HepG2 (cell line): Measurements from ENCODE around the gene NFKB2. TPM values are rescaled to one million over a fixed set of nuclear protein-coding genes. Genes with fewer than 3 reads are reported as not detected.

Experiments used
- ELF1 ChIP-seq: sonication (generic); formaldehyde crosslinking; IDR thresholded peaks from 2 replicates; pipeline ENCODE4 v1.4.0; 2020; ENCODE audit warnings: missing genetic modification reagents
- HHEX ChIP-seq: IDR thresholded peaks from 2 replicates; pipeline ENCODE4 v1.6.1; 2016; ENCODE audit warnings: control low read depth
- HNRNPH1 ChIP-seq: fragments of 200-400 bp; formaldehyde crosslinking; optimal IDR thresholded peaks from 2 replicates; pipeline ENCODE3; 2017; ENCODE audit warnings: mild to moderate bottlenecking, low read depth, low read length
- MIER3 ChIP-seq: IDR thresholded peaks from 2 replicates; pipeline ENCODE4 v1.6.1; 2016; ENCODE audit warnings: missing compliant biosample characterization, borderline replicate concordance
- NFKBIZ ChIP-seq: IDR thresholded peaks from 2 replicates; pipeline ENCODE4 v1.6.1; 2018; ENCODE audit warnings: missing genetic modification reagents, missing compliant biosample characterization
- NFRKB ChIP-seq: fragments of 450-650 bp; IDR thresholded peaks from 2 replicates; pipeline ENCODE4 v1.6.1; 2017
- SMAD9 ChIP-seq: sonication (generic); formaldehyde crosslinking; IDR thresholded peaks from 2 replicates; pipeline ENCODE4 v1.5.1; 2020; ENCODE audit warnings: mild to moderate bottlenecking, missing genetic modification reagents
- TEAD2 ChIP-seq: sonication (generic); formaldehyde crosslinking; IDR thresholded peaks from 2 replicates; pipeline ENCODE4 v1.9.0; 2021; ENCODE audit warnings: missing genetic modification reagents
- ZFP36L2 ChIP-seq: sonication (generic); formaldehyde crosslinking; IDR thresholded peaks from 2 replicates; pipeline ENCODE4 v1.4.0; 2020; ENCODE audit warnings: missing genetic modification reagents
- ZNF775 ChIP-seq: sonication (generic); formaldehyde crosslinking; IDR thresholded peaks from 2 replicates; pipeline ENCODE4 v1.4.0; 2020; ENCODE audit warnings: missing genetic modification reagents, mild to moderate bottlenecking, moderate library complexity, borderline replicate concordance
- polyA plus RNA-seq, 8 experiments: library from polyadenylated mRNA; depleted of rRNA in 3 of 8; stranded (reverse) in 7 of 8; unstranded in 1 of 8; fragments of >200 nt; fragmentation: Illumina TruSeq in 4 of 8; extraction: Trizol in 4 of 8; gene quantifications; 2 replicates each; pipeline versions ENCODE4 v1.2.1 to v1.2.3, GENCODE V29; 2011 to 2016; ENCODE audit warnings: low read depth in 4 of 8, missing spikeins in 1 of 8, mixed read lengths in 1 of 8; ENCODE audit not compliant: insufficient read depth in 1 of 8
- total RNA-seq, 5 experiments: library from RNA; depleted of rRNA; stranded (reverse); fragments of >200 nt; fragmentation: Illumina TruSeq; extraction: Trizol; gene quantifications; 2 replicates each; pipeline ENCODE4 v1.2.3, GENCODE V29; 2016; ENCODE audit warnings: low read depth in 1 of 5
- TF ChIP-seq, protein P1 (sequence below): fragments of 450-650 bp; IDR thresholded peaks from 2 replicates; pipeline ENCODE4 v1.6.1; 2017
- TF ChIP-seq, protein P2 (sequence below): sonication (generic); formaldehyde crosslinking; conservative IDR thresholded peaks from 2 replicates; pipeline ENCODE4 v1.4.0; 2020; ENCODE audit warnings: missing genetic modification reagents
- TF ChIP-seq, protein P3 (sequence below): sonication (generic); formaldehyde crosslinking; IDR thresholded peaks from 2 replicates; pipeline ENCODE4 v1.5.1; 2020; ENCODE audit warnings: mild to moderate bottlenecking, missing genetic modification reagents, moderate library complexity
- TF ChIP-seq, protein P4 (sequence below): IDR thresholded peaks from 2 replicates; pipeline ENCODE4 v1.6.1; 2016; ENCODE audit warnings: low read depth, control low read depth
- TF ChIP-seq, protein P5 (sequence below): sonication (generic); formaldehyde crosslinking; IDR thresholded peaks from 2 replicates; pipeline ENCODE4 v1.4.0; 2020; ENCODE audit warnings: mild to moderate bottlenecking, missing genetic modification reagents
- TF ChIP-seq, protein P6 (sequence below): sonication (generic); formaldehyde crosslinking; IDR thresholded peaks from 2 replicates; pipeline ENCODE4 v1.4.0; 2020; ENCODE audit warnings: mild to moderate bottlenecking, missing genetic modification reagents

The NFKB2 gene
- total and polyA plus RNA-seq, 2 of the 13 experiments (the other 11 are each of a cell fraction or from before 2014, with no cell fraction given), result 7.7 to 12.5 TPM

DNA sequence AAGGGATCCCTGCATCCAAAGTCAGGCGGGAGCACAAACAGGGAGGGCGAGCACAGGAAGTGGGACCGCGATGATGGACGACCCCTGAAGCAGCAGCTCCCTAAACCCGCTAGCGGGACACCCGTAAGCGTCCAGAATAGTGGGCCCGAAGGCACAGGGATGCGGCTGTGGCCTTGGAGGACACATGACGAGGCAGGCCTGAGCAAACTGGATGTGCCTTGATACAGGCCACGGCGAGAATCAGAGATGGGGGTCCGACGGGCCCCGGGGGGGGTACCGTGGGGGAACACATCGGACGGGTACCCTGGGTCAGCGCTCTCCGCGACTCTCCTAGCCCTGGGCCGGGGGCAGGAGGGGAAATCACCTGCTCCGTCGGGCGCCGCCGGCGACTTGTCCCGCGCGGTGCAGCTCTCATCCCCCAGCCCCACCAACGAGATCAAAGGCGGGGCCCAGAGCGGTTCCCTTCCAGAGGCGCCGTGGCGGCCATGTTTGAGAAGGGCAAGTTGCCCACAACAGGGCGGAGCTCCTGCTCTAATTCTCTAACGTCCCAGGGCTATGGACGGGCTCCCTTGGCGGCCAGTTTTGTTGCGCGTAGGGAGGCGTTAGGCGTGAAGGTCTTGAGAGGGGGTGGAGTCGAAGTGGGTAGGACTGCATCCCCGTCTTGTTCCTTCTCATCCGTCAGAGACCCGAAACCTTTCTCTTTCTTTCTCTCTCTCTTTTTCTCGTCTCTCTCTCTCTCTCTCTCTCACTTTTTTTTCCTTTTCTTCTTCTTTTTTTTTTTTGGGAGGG lies 36.9 kb downstream of the NFKB2 start, which contains the start of gene CUEDC2 (continued):
- TF ChIP-seq ELF1 (CRISPR knock-in tag), result peak; percentile 80
- TF ChIP-seq, protein P1, sequence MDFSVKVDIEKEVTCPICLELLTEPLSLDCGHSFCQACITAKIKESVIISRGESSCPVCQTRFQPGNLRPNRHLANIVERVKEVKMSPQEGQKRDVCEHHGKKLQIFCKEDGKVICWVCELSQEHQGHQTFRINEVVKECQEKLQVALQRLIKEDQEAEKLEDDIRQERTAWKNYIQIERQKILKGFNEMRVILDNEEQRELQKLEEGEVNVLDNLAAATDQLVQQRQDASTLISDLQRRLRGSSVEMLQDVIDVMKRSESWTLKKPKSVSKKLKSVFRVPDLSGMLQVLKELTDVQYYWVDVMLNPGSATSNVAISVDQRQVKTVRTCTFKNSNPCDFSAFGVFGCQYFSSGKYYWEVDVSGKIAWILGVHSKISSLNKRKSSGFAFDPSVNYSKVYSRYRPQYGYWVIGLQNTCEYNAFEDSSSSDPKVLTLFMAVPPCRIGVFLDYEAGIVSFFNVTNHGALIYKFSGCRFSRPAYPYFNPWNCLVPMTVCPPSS, result no peak
- TF ChIP-seq ZFP36L2 (CRISPR knock-in tag), result no peak; the same call in 1 of the 2 replicates
- TF ChIP-seq NFKBIZ, result no peak
- no peak for TF ChIP-seq ZNF775 (CRISPR knock-in tag)
- TF ChIP-seq, protein P2, sequence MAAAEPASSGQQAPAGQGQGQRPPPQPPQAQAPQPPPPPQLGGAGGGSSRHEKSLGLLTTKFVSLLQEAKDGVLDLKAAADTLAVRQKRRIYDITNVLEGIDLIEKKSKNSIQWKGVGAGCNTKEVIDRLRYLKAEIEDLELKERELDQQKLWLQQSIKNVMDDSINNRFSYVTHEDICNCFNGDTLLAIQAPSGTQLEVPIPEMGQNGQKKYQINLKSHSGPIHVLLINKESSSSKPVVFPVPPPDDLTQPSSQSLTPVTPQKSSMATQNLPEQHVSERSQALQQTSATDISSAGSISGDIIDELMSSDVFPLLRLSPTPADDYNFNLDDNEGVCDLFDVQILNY (CRISPR knock-in tag), result peak; percentile 47; the same call in 1 of the 2 replicates
- TF ChIP-seq, protein P3, sequence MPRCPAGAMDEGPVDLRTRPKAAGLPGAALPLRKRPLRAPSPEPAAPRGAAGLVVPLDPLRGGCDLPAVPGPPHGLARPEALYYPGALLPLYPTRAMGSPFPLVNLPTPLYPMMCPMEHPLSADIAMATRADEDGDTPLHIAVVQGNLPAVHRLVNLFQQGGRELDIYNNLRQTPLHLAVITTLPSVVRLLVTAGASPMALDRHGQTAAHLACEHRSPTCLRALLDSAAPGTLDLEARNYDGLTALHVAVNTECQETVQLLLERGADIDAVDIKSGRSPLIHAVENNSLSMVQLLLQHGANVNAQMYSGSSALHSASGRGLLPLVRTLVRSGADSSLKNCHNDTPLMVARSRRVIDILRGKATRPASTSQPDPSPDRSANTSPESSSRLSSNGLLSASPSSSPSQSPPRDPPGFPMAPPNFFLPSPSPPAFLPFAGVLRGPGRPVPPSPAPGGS (CRISPR knock-in tag), result peak; percentile 88; the same call in 1 of the 2 replicates
- TF ChIP-seq TEAD2 (CRISPR knock-in tag), result no peak
- TF ChIP-seq HHEX (CRISPR knock-in tag), result no peak
- peak; percentile 21; the same call in 1 of the 2 replicates for TF ChIP-seq SMAD9 (CRISPR knock-in tag)
- TF ChIP-seq, protein P4, sequence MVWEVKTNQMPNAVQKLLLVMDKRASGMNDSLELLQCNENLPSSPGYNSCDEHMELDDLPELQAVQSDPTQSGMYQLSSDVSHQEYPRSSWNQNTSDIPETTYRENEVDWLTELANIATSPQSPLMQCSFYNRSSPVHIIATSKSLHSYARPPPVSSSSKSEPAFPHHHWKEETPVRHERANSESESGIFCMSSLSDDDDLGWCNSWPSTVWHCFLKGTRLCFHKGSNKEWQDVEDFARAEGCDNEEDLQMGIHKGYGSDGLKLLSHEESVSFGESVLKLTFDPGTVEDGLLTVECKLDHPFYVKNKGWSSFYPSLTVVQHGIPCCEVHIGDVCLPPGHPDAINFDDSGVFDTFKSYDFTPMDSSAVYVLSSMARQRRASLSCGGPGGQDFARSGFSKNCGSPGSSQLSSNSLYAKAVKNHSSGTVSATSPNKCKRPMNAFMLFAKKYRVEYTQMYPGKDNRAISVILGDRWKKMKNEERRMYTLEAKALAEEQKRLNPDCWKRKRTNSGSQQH (CRISPR knock-in tag), result peak; percentile 46; the same call in 1 of the 2 replicates
- TF ChIP-seq, protein P5, sequence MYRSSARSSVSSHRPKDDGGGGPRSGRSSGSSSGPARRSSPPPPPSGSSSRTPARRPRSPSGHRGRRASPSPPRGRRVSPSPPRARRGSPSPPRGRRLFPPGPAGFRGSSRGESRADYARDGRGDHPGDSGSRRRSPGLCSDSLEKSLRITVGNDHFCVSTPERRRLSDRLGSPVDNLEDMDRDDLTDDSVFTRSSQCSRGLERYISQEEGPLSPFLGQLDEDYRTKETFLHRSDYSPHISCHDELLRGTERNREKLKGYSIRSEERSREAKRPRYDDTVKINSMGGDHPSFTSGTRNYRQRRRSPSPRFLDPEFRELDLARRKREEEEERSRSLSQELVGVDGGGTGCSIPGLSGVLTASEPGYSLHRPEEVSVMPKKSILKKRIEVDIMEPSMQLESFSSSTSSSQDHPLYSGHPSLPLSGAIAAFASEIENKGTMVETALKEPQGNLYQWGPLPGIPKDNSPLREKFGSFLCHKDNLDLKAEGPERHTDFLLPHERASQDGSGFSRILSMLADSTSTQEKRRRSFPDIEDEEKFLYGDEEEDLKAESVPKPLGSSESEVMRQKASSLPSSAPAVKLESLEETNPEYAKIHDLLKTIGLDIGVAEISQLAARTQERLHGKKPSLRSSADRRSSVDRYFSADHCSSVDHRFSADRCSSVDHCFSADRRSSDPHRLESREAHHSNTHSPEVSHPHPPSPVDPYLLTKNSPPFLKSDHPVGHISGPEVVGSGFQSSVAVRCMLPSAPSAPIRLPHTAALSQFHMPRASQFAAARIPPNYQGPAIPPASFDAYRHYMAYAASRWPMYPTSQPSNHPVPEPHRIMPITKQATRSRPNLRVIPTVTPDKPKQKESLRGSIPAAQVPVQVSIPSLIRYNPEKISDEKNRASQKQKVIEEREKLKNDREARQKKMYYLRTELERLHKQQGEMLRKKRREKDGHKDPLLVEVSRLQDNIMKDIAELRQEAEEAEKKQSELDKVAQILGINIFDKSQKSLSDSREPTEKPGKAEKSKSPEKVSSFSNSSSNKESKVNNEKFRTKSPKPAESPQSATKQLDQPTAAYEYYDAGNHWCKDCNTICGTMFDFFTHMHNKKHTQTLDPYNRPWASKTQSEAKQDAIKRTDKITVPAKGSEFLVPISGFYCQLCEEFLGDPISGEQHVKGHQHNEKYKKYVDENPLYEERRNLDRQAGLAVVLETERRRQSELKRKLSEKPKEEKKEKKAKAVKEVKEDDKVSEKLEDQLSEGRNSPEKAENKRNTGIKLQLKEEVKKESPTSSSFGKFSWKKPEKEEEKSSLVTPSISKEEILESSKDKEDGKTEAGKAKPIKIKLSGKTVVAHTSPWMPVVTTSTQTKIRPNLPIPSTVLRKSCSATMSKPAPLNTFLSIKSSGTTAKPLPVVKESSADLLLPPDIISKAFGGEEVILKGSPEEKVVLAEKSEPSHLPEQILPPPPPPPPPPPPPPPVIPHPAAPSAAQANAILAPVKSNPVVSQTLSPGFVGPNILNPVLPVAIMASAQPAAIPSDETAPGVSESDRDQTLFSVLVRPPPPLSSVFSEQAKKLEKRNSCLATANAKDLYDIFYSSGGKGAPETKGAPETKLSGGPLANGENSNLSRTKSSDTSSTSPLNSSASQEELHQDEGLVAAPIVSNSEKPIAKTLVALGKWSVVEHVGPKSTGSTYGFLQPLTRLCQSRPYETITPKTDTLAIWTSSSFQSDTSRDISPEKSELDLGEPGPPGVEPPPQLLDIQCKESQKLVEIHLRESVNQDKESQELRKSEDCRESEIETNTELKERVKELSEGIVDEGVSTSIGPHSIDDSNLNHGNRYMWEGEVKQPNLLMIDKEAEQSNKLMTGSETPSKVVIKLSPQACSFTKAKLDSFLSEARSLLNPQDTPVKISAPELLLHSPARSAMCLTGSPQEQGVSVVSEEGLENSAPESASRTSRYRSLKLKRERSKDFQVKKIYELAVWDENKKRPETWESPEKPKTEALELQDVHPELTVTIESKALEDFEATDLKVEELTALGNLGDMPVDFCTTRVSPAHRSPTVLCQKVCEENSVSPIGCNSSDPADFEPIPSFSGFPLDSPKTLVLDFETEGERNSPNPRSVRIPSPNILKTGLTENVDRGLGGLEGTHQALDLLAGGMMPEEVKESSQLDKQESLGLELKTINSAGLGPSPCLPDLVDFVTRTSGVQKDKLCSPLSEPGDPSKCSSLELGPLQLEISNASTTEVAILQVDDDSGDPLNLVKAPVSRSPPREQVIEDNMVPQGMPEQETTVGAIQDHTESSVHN, result no peak
- no peak for TF ChIP-seq NFRKB
- TF ChIP-seq MIER3 (CRISPR knock-in tag), result peak; percentile 65; the same call in 1 of the 2 replicates
- no peak for TF ChIP-seq HNRNPH1
- TF ChIP-seq, protein P6, sequence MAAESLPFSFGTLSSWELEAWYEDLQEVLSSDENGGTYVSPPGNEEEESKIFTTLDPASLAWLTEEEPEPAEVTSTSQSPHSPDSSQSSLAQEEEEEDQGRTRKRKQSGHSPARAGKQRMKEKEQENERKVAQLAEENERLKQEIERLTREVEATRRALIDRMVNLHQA (CRISPR knock-in tag), result no peak
